GM21717 (cell line): ENCODE measurements around the gene TRIM24.
"Not testable (repeated sequence)": the region's sequence is repeated elsewhere in the genome, so short reads cannot be mapped to it uniquely, and the experiment has no call there.

Experiments
- ATAC-seq: cut with Tn5 transposase; IDR thresholded peaks from one replicate; pipeline ENCODE4 v1.9.1; 2021; ENCODE audit warnings: mild to moderate bottlenecking, moderate library complexity; ENCODE audit not compliant: unreplicated experiment

The TRIM24 gene

GRCh38 chr7:138491612-138492386 is 31.7 kb downstream of the TRIM24 start:
- ATAC-seq, result no peak

GRCh38 chr7:138492423-138492822 is 32.4 kb downstream of the TRIM24 start:
- no peak for ATAC-seq

- ATAC-seq, result no peak
Observed at GRCh38 chr7:138493535-138493934, 33.5 kb downstream of the TRIM24 start.

GRCh38 chr7:138495485-138495884 is 35.4 kb downstream of the TRIM24 start:
- ATAC-seq, result no peak

- ATAC-seq, result no peak
Observed at GRCh38 chr7:138499340-138499739, 39.3 kb downstream of the TRIM24 start.

GRCh38 chr7:138500303-138500702 is 40.2 kb downstream of the TRIM24 start:
- ATAC-seq, result not testable (repeated sequence)

GRCh38 chr7:138500892-138501291 is 40.8 kb downstream of the TRIM24 start:
- ATAC-seq, result no peak

GRCh38 chr7:138502023-138502767 is 42.1 kb downstream of the TRIM24 start:
- no peak for ATAC-seq

- ATAC-seq, result no peak
Observed at GRCh38 chr7:138505361-138505873, 45.4 kb downstream of the TRIM24 start.

GRCh38 chr7:138506764-138507163 is 46.7 kb downstream of the TRIM24 start:
- no peak for ATAC-seq

- ATAC-seq, result no peak
Observed at GRCh38 chr7:138510003-138510402, 49.9 kb downstream of the TRIM24 start.

- no peak for ATAC-seq
Observed at GRCh38 chr7:138512092-138512858, 52.2 kb downstream of the TRIM24 start.

GRCh38 chr7:138512885-138513284 is 52.8 kb downstream of the TRIM24 start:
- ATAC-seq, result no peak

- ATAC-seq, result no peak
Observed at GRCh38 chr7:138513344-138513871, 53.3 kb downstream of the TRIM24 start.

GRCh38 chr7:138514044-138514443 is 54.0 kb downstream of the TRIM24 start:
- ATAC-seq, result no peak

GRCh38 chr7:138515001-138515528 is 55.0 kb downstream of the TRIM24 start:
- peak; percentile 78 for ATAC-seq

- no peak for ATAC-seq
Observed at GRCh38 chr7:138519061-138519798, 59.2 kb downstream of the TRIM24 start.

- no peak for ATAC-seq
Observed at GRCh38 chr7:138520742-138521141, 60.7 kb downstream of the TRIM24 start.

GRCh38 chr7:138521837-138522461 is 61.9 kb downstream of the TRIM24 start:
- no peak for ATAC-seq

GRCh38 chr7:138524259-138524658 is 64.2 kb downstream of the TRIM24 start:
- ATAC-seq, result no peak
